Suprapubic skin (tissue), 4 donors: ENCODE data around the gene CLDN19. TPM values are rescaled to one million over a fixed set of nuclear protein-coding genes. Genes with fewer than 3 reads are reported as not detected.
"Not testable (repeated sequence)": the region's sequence is repeated elsewhere in the genome, so short reads cannot be mapped to it uniquely, and the experiment has no call there.

ENCODE experiments used
- DNase-seq, 2 donors: peaks; one replicate each; pipeline ENCODE4 v3.0.0-alpha.2; 2019; ENCODE audit warnings: low spot score in 2 of 2
- H3K27ac ChIP-seq: fragments of 200-600 bp; sonication (generic); one replicate; pipeline ENCODE4 v1.5.1; 2019
- H3K27me3 ChIP-seq: fragments of 200-600 bp; sonication (generic); one replicate; pipeline ENCODE4 v1.5.1; 2019
- H3K36me3 ChIP-seq: fragments of 200-600 bp; sonication (generic); one replicate; pipeline ENCODE4 v1.5.1; 2019
- H3K4me1 ChIP-seq: fragments of 200-600 bp; sonication (generic); one replicate; pipeline ENCODE4 v1.5.1; 2019
- H3K4me3 ChIP-seq: fragments of 200-600 bp; sonication (generic); one replicate; pipeline ENCODE4 v1.5.1; 2019; ENCODE audit warnings: mild to moderate bottlenecking
- H3K9me3 ChIP-seq: fragments of 200-600 bp; sonication (generic); one replicate; pipeline ENCODE4 v1.5.1; 2019
- EP300 ChIP-seq: sonication (generic); formaldehyde crosslinking; IDR thresholded peaks from one replicate; pipeline ENCODE4 v1.6.1; 2017; ENCODE audit warnings: antibody characterized with exemption
- POLR2A ChIP-seq, 2 donors: fragments of 450-650 bp; IDR thresholded peaks; one replicate each; pipeline ENCODE4 v1.6.1; 2017; ENCODE audit warnings: antibody characterized with exemption in 2 of 2, mild to moderate bottlenecking in 2 of 2, moderate library complexity in 2 of 2
- POLR2AphosphoS5 ChIP-seq, 3 donors: sonication (generic); formaldehyde crosslinking; IDR thresholded peaks; one replicate each; pipeline ENCODE4 v1.6.1; 2017; ENCODE audit warnings: antibody characterized with exemption in 3 of 3
- WGBS: methylation state at CpG from one replicate; pipeline ENCODE4 v1.1.5; 2018; 5-methylcytosine and 5-hydroxymethylcytosine counted together
- total RNA-seq, 4 donors: library from RNA; depleted of rRNA; stranded (reverse); fragments of >200 nt; gene quantifications; one replicate each; pipeline ENCODE4 v1.1.0, GENCODE V29; 2016
- TF ChIP-seq, protein P1 (sequence below), 2 donors: fragments of 200-600 bp in 1 of 2; fragments of 450-650 bp in 1 of 2; sonication (generic) in 1 of 2; IDR thresholded peaks; one replicate each; pipeline ENCODE4 v1.5.1; 2016 to 2019; ENCODE audit warnings: antibody characterized with exemption in 2 of 2, mild to moderate bottlenecking in 1 of 2, moderate library complexity in 1 of 2

CLDN19 gene
- total RNA-seq, 4 donors from 2014 or later, result 0.38 to 0.98 (median 0.44) TPM; not detected in 1

DNA sequence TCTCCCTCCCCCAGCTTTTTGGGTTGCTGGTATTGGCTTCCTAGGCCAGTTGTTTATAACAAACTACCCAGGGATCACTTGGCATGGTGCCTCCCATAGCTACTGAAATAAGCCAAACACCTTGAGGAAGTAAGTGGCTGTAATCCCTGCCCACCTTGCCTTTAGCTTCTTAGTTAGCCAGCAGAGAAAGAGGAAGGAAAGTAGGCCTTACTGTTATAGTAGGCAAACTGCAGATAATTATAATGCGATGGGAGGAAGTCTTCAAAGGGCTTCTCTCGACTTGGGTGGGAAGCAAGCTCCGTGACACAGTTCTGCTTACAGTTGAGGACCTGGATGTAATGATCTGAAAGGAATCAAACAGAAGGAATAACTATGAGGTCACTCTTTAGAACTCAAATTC is 18.6 kb upstream of the CLDN19 start:
- TF ChIP-seq, protein P1, sequence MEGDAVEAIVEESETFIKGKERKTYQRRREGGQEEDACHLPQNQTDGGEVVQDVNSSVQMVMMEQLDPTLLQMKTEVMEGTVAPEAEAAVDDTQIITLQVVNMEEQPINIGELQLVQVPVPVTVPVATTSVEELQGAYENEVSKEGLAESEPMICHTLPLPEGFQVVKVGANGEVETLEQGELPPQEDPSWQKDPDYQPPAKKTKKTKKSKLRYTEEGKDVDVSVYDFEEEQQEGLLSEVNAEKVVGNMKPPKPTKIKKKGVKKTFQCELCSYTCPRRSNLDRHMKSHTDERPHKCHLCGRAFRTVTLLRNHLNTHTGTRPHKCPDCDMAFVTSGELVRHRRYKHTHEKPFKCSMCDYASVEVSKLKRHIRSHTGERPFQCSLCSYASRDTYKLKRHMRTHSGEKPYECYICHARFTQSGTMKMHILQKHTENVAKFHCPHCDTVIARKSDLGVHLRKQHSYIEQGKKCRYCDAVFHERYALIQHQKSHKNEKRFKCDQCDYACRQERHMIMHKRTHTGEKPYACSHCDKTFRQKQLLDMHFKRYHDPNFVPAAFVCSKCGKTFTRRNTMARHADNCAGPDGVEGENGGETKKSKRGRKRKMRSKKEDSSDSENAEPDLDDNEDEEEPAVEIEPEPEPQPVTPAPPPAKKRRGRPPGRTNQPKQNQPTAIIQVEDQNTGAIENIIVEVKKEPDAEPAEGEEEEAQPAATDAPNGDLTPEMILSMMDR (IDR thresholded peaks at IDR 0.05), result no peak
- no peak for TF ChIP-seq EP300
- TF ChIP-seq POLR2A (IDR thresholded peaks at IDR 0.05), result no peak
- TF ChIP-seq POLR2AphosphoS5 (IDR thresholded peaks at IDR 0.05), result no peak
- Histone ChIP-seq H3K9me3 (no peaks in the 10 kb centered on the region), H3K27ac (no peak overlapping the region), H3K27me3 (no peaks in the 10 kb centered on the region), H3K4me1 (peaks cover 7% of the 10 kb centered on the region), H3K36me3 (peaks cover 54% of the 10 kb centered on the region), H3K4me3 (no peak overlapping the region)
- peak in 1 of 2 donors; percentile 18 for DNase-seq
- WGBS, result 72% methylated on average over 3 of the region's 3 CpGs

DNA sequence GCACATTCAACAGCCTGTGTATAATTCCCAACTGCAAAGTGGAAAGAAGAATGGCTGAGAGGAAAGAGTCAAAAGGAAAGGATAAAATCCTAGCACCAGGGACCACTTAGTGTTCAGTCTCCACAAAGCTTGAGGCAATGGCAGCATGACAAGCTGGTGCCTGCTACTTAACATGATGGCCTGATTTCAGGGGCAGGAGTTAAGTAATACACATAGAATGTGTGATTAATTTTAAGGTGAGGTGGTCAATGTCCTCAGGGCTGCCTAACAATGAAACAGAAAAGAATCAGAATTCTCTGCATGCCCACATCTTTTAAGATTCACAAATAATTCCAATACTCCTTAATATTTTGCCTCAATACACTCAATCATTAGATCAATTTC is 17.8 kb upstream of the CLDN19 start:
- Histone ChIP-seq H3K36me3 (peaks cover 61% of the 10 kb centered on the region), H3K9me3 (no peaks in the 10 kb centered on the region), H3K27me3 (no peaks in the 10 kb centered on the region), H3K27ac (no peak overlapping the region), H3K4me3 (no peak overlapping the region), H3K4me1 (peaks cover 7% of the 10 kb centered on the region)
- DNase-seq, result peak in 1 of 2 donors; percentile 5
- TF ChIP-seq POLR2A (IDR thresholded peaks at IDR 0.05), result no peak
- TF ChIP-seq, protein P1 (IDR thresholded peaks at IDR 0.05), result no peak
- TF ChIP-seq POLR2AphosphoS5 (IDR thresholded peaks at IDR 0.05), result no peak
- no peak for TF ChIP-seq EP300

- 78% methylated on average over 17 of the region's 17 CpGs for WGBS
- H3K36me3 ChIP-seq, result peaks cover 66% of the 10 kb centered on the region
- no peak overlapping the region for H3K27ac ChIP-seq
- peaks cover under 1% of the 10 kb centered on the region for H3K4me1 ChIP-seq
- peak in 1 of 2 donors; percentile 35 for DNase-seq
- no peak overlapping the region for H3K4me3 ChIP-seq
- H3K27me3 ChIP-seq, result no peaks in the 10 kb centered on the region
- H3K9me3 ChIP-seq, result no peaks in the 10 kb centered on the region
- TF ChIP-seq EP300 (no peak), POLR2A (IDR thresholded peaks at IDR 0.05) (no peak), POLR2AphosphoS5 (IDR thresholded peaks at IDR 0.05) (no peak)
- TF ChIP-seq, protein P1 (IDR thresholded peaks at IDR 0.05), result peak; percentile 36 to 55
These were observed 17.2 kb upstream of the CLDN19 start for GRCh38 chr1:42756956-42757891.

DNA sequence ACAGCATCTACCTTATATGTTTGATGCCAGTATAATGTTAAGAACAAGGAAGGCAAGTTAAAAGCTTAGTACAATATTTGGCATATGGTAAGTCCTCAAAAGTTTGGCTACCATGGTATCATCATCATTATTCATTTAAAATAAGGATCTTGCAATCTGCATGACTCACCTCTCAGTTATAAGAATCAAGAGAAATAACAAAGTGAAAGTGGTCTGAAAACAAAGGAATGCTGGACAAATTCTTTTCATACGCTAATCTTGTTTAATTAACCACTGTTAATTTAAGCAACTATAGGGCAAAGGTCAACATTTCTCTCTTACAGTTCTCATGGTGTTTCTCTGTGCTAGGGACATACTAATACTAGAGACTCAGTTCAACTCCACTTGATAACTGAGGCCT is 13.0 kb upstream of the CLDN19 start:
- H3K36me3 ChIP-seq, result peaks cover 83% of the 10 kb centered on the region
- no peak for TF ChIP-seq POLR2AphosphoS5 (IDR thresholded peaks at IDR 0.05)
- TF ChIP-seq, protein P1 (IDR thresholded peaks at IDR 0.05), result no peak
- no peak for TF ChIP-seq EP300
- TF ChIP-seq POLR2A (IDR thresholded peaks at IDR 0.05), result no peak
- H3K27ac ChIP-seq, result no peak overlapping the region
- no peaks in the 10 kb centered on the region for H3K9me3 ChIP-seq
- DNase-seq, result no peak
- H3K27me3 ChIP-seq, result no peaks in the 10 kb centered on the region
- 83% methylated on average over 1 of the region's 1 CpG for WGBS
- peaks cover 3% of the 10 kb centered on the region for H3K4me1 ChIP-seq
- H3K4me3 ChIP-seq, result no peak overlapping the region

- 88% methylated on average over 6 of the region's 6 CpGs for WGBS
- peak; percentile 22 to 54 for DNase-seq
- peaks cover 83% of the 10 kb centered on the region for H3K36me3 ChIP-seq
These were observed 12.2 kb upstream of the CLDN19 start for GRCh38 chr1:42752284-42752683.

GRCh38 chr1:42751511-42752070 is 11.6 kb upstream of the CLDN19 start:
- WGBS, result 96% methylated on average over 8 of the region's 8 CpGs
- not testable (repeated sequence) for H3K27ac ChIP-seq, H3K27me3 ChIP-seq, H3K4me1 ChIP-seq, H3K4me3 ChIP-seq, H3K9me3 ChIP-seq
- peaks cover 88% of the 10 kb centered on the region for H3K36me3 ChIP-seq
- peak; percentile 11 to 58 for DNase-seq

More at GRCh38 chr1:42752284-42752683, 12.2 kb upstream of the CLDN19 start:
- TF ChIP-seq, protein P1 (IDR thresholded peaks at IDR 0.05), result no peak
- TF ChIP-seq EP300 (no peak), POLR2AphosphoS5 (IDR thresholded peaks at IDR 0.05) (no peak), POLR2A (IDR thresholded peaks at IDR 0.05) (no peak)
- Histone ChIP-seq H3K9me3 (no peaks in the 10 kb centered on the region), H3K27me3 (no peaks in the 10 kb centered on the region), H3K4me1 (peaks cover 3% of the 10 kb centered on the region), H3K4me3 (no peak overlapping the region), H3K27ac (no peak overlapping the region)
